Neural cell (in vitro differentiated cells): ENCODE results near the gene NTSR2. TPM values are rescaled to one million over a fixed set of nuclear protein-coding genes. Genes with fewer than 3 reads are reported as not detected.

Experiments
- H2AFZ ChIP-seq: fragments of 200-600, 300-800 bp; sonication (generic), shearing (Covaris generic); 2 replicates; pipeline ENCODE4 v1.6.0; 2014; ENCODE audit warnings: low read depth, mild to moderate bottlenecking, antibody characterized with exemption, low read length, moderate library complexity
- H3F3A ChIP-seq: fragments of 200-600 bp; shearing (Covaris generic); 2 replicates; pipeline ENCODE4 v1.6.1; 2016; ENCODE audit warnings: mild to moderate bottlenecking, moderate library complexity, mixed read lengths, antibody characterized with exemption, low read length; ENCODE audit not compliant: insufficient read depth, poor library complexity, severe bottlenecking
- H3K27ac ChIP-seq: fragments of 200-600, 300-800 bp; sonication (generic), shearing (Covaris generic); 2 replicates; pipeline ENCODE4 v1.5.1; 2014; ENCODE audit warnings: mild to moderate bottlenecking, low read length, moderate library complexity
- H3K27me3 ChIP-seq: fragments of 300-800, 200-600 bp; sonication (generic), shearing (Covaris generic); 2 replicates; pipeline ENCODE4 v1.6.0; 2014; ENCODE audit warnings: mild to moderate bottlenecking, low read depth, low read length, moderate library complexity; ENCODE audit not compliant: insufficient read depth
- H3K36me3 ChIP-seq: fragments of 300-800, 200-600 bp; sonication (generic), shearing (Covaris generic); 2 replicates; pipeline ENCODE4 v1.5.1; 2014; ENCODE audit warnings: mild to moderate bottlenecking, antibody characterized with exemption, low read length, moderate library complexity; ENCODE audit not compliant: insufficient read depth
- H3K4me2 ChIP-seq: fragments of 300-800, 200-600 bp; sonication (generic), shearing (Covaris generic); 2 replicates; pipeline ENCODE4 v1.6.0; 2014; ENCODE audit warnings: mild to moderate bottlenecking, low read length
- H3K4me3 ChIP-seq: fragments of 300-800, 200-600 bp; sonication (generic), shearing (Covaris generic); 2 replicates; pipeline ENCODE4 v1.5.1; 2014; ENCODE audit warnings: mild to moderate bottlenecking, low read length, moderate library complexity
- H3K79me2 ChIP-seq: fragments of 200-600 bp; shearing (Covaris generic); replicated peaks from 2 replicates; pipeline ENCODE4 v1.6.0; 2014; ENCODE audit warnings: mild to moderate bottlenecking, low read length, moderate library complexity; ENCODE audit not compliant: insufficient read depth
- H3K9ac ChIP-seq: fragments of 300-800, 200-600 bp; sonication (generic), shearing (Covaris generic); 2 replicates; pipeline ENCODE4 v1.6.1; 2016; ENCODE audit warnings: mild to moderate bottlenecking, low read length, mixed read lengths
- H3K9me2 ChIP-seq: fragments of 200-600 bp; shearing (Covaris generic); 2 replicates; pipeline ENCODE4 v1.6.1; 2016; ENCODE audit warnings: mild to moderate bottlenecking, low read length, mixed read lengths; ENCODE audit not compliant: insufficient read depth
- H3K9me3 ChIP-seq: fragments of 200-600, 300-800 bp; sonication (generic), shearing (Covaris generic); 2 replicates; pipeline ENCODE4 v1.6.1; 2016; ENCODE audit warnings: mild to moderate bottlenecking, mixed run types, low read length, moderate library complexity, mixed read lengths
- H4K20me1 ChIP-seq: fragments of 200-600 bp; shearing (Covaris generic); 2 replicates; pipeline ENCODE4 v1.6.1; 2016; ENCODE audit warnings: mild to moderate bottlenecking, mixed run types; ENCODE audit not compliant: insufficient read depth
- CTCF ChIP-seq: fragments of 450-650 bp; IDR thresholded peaks from 2 replicates; pipeline ENCODE4 v1.5.1; 2014; ENCODE audit warnings: antibody characterized with exemption, mild to moderate bottlenecking, moderate library complexity; ENCODE audit not compliant: poor library complexity, severe bottlenecking
- EP300 ChIP-seq: fragments of 450-650 bp; conservative IDR thresholded peaks from 2 replicates; pipeline ENCODE4 v1.6.1; 2014; ENCODE audit warnings: antibody characterized with exemption, mild to moderate bottlenecking, moderate library complexity; ENCODE audit not compliant: poor library complexity, severe bottlenecking
- EZH2 ChIP-seq: fragments of 200-600, 300-800 bp; shearing (Covaris generic), sonication (generic); IDR thresholded peaks from 2 replicates; pipeline ENCODE4 v1.6.1; 2014; ENCODE audit warnings: antibody characterized with exemption, low read length, borderline replicate concordance, mild to moderate bottlenecking; ENCODE audit not compliant: insufficient read depth, poor library complexity, severe bottlenecking
- MXI1 ChIP-seq: fragments of 450-650 bp; conservative IDR thresholded peaks from 2 replicates; pipeline ENCODE4 v1.6.1; 2014; ENCODE audit warnings: antibody characterized with exemption, mild to moderate bottlenecking; ENCODE audit not compliant: poor library complexity, severe bottlenecking
- POLR2AphosphoS5 ChIP-seq: IDR thresholded peaks from 2 replicates; pipeline ENCODE4 v1.6.1; 2012
- RAD21 ChIP-seq: fragments of 450-650 bp; conservative IDR thresholded peaks from 2 replicates; pipeline ENCODE4 v1.6.1; 2014; ENCODE audit warnings: antibody characterized with exemption, mild to moderate bottlenecking, moderate library complexity
- REST ChIP-seq: IDR thresholded peaks from 2 replicates; pipeline ENCODE4 v1.6.1; 2012; ENCODE audit warnings: borderline replicate concordance
- SMC3 ChIP-seq: fragments of 450-650 bp; conservative IDR thresholded peaks from 2 replicates; pipeline ENCODE4 v1.6.1; 2014; ENCODE audit warnings: antibody characterized with exemption, mild to moderate bottlenecking, moderate library complexity; ENCODE audit not compliant: poor library complexity
- TAF1 ChIP-seq: IDR thresholded peaks from 2 replicates; pipeline ENCODE4 v1.6.1; 2012; ENCODE audit warnings: low read depth
- polyA plus RNA-seq: library from polyadenylated mRNA; depleted of rRNA; stranded (reverse); fragments of >200 nt; gene quantifications from 2 replicates; pipeline ENCODE4 v1.2.3, GENCODE V29; 2014

NTSR2 gene
- polyA plus RNA-seq, 1 donor from 2014 or later = not detected

- Histone ChIP-seq H3K36me3 (no peaks in the 10 kb centered on the region), H3K9me2 (no peaks in the 10 kb centered on the region), H4K20me1 (no peaks in the 10 kb centered on the region), H3K79me2 (no peaks in the 10 kb centered on the region), H3K27ac (no peak overlapping the region), H3K4me3 (no peak overlapping the region), H3K9me3 (no peaks in the 10 kb centered on the region), H3K4me2 (no peak overlapping the region), H2AFZ (no peak overlapping the region), H3K27me3 (no peaks in the 10 kb centered on the region), H3F3A (no peaks in the 10 kb centered on the region), H3K9ac (no peak overlapping the region)
- TF ChIP-seq MXI1 (no peak), RAD21 (no peak), EP300 (no peak), TAF1 (no peak), POLR2AphosphoS5 (no peak), REST (no peak), SMC3 (no peak), EZH2 (no peak), CTCF (no peak)
These were observed 27.3 kb upstream of the NTSR2 start for GRCh38 chr2:11697103-11697871.

DNA sequence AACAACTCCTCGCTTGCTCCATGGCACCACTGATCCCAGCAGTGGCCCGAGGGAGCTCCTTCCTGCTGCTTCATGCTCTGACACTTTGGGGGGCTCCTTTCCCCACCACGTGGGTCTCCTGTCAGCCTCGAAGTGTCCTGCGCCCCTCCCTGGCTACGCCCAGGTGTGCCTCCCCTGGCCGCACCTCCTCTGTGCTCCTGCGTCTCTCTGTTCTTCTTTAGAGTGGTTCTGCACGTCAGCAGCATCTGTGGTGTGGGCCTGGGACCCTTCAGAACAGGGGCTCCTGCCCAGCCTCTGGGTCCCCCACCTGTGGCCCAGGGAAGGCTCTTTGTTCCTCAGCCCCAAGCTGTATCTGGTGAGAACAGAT lies 26.7 kb upstream of the NTSR2 start:
- H3K4me3 ChIP-seq = no peak overlapping the region
- no peak overlapping the region for H2AFZ ChIP-seq
- no peaks in the 10 kb centered on the region for H3K36me3 ChIP-seq
- H3K27ac ChIP-seq = no peak overlapping the region
- H3K9ac ChIP-seq = no peak overlapping the region
- no peaks in the 10 kb centered on the region for H3K79me2 ChIP-seq
- no peaks in the 10 kb centered on the region for H4K20me1 ChIP-seq
- H3K4me2 ChIP-seq = no peak overlapping the region
- H3K9me3 ChIP-seq = no peaks in the 10 kb centered on the region
- H3K27me3 ChIP-seq = no peaks in the 10 kb centered on the region
- no peaks in the 10 kb centered on the region for H3K9me2 ChIP-seq
- TF ChIP-seq EZH2 = no peak
- no peak for TF ChIP-seq POLR2AphosphoS5
- no peak for TF ChIP-seq REST
- TF ChIP-seq EP300 = no peak
- TF ChIP-seq CTCF = no peak
- no peak for TF ChIP-seq RAD21
- TF ChIP-seq MXI1 = no peak
- no peak for TF ChIP-seq SMC3
- no peak for TF ChIP-seq TAF1
- no peaks in the 10 kb centered on the region for H3F3A ChIP-seq
